ENCODE data around the gene LRRC14B. TPM values are rescaled to one million over a fixed set of nuclear protein-coding genes. Genes with fewer than 3 reads are reported as not detected.

The LRRC14B gene
- not detected for total RNA-seq

DNA sequence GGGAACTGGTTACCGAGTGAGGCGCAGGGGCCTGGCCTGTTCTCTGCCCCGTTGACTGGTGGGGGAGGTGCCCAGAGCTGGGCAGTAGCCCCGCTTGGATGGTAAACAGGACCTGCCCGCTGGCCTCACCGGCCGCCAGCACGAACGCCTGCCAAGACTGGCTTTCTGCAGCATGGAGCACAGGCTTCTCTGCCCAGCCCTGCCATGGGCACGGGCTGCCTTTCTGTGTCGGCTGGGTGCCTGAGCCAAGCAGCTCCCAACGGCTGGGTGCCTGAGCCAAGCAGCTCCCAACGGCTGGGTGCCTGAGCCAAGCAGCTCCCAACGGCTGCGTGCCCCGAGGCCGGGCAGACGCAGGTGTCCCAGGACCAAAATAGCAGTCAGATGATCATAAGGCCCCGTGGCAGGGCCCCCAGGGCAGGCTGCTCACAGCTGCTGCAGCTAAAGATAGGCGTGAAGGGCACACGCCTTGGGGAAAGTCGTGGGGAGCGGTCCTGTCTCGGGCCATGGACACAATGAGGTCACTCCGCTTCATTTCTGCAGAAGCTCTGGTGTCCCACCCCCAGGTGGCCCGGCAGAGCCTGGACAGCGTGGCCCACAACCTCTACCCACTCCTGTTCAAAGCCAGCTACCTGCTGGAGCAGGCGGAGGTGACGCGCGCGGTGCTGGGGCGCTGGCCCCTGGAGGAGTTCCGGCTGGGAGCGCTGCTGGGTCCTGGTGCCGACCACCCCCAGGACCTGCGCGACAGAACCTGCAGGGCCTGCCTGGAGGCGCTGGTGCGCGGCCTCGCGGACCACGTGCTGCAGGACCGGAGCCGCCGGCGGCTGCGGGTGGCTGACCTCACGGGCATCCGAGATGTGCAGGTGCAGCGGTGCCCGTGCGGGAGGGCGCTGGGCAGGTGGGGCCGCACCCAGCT, at the start of gene LRRC14B:
LRRC14B (plus strand) TSS at position 460 of the 913 bp plus-strand sequence; CDS start at position 504, 44 bp downstream.
- no peak for ATAC-seq
- DNase-seq (ENCODE audit: low spot score), result peak; percentile 49

DNA sequence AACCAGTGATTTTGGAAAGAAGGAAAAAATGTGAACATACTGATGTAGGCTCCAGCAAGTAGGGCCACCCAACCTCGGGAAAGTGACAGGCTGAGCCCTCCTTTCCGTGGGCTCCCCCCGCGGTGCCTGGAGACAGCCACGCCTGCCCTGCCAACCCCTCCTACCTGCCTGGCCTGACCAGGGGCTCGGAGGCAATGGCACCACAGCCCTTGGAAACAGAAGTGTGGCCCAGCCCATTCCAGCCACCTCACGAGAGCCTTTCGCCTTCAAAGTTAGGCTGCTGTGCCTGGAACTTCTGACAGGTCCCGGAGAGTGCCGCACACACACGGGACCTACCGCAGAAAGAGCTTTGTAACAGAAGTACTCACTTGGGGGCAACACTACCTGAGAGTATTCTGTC, 49.5 kb upstream of the LRRC14B start:
- no peak for DNase-seq (ENCODE audit: low spot score)
- intact Hi-C loops (cut with DNase I), result no loop called here
- no peak for ATAC-seq

More for the DNA sequence above, at the start of gene LRRC14B:
- intact Hi-C loops (cut with DNase I), result no loop called here

DNA sequence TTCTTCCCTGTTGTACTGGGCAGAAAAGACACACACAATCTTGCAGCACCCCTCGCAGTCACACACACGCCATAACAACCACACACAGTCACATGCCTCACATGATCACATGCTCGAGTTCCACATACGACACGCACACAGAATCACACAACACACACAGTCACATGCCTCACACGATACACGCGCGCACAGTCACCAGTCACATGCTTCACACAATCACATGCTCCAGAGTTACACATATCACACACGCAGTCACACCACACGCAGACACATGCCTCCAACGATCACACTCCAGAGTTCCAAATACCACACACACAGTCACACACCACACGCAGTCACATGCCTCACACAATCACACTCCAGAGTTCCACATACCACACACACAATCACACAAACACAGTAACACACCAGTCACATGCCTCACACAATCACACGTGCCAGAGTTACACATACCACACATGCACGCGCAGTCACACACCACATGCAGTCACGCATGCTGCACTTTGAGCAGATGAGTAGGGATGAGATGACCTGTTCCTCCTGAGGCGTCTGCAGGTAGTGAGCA, 49.0 kb upstream of the LRRC14B start:
- intact Hi-C loops (cut with DNase I), result no loop called here
- DNase-seq (ENCODE audit: low spot score) (no peak), ATAC-seq (no peak)

DNA sequence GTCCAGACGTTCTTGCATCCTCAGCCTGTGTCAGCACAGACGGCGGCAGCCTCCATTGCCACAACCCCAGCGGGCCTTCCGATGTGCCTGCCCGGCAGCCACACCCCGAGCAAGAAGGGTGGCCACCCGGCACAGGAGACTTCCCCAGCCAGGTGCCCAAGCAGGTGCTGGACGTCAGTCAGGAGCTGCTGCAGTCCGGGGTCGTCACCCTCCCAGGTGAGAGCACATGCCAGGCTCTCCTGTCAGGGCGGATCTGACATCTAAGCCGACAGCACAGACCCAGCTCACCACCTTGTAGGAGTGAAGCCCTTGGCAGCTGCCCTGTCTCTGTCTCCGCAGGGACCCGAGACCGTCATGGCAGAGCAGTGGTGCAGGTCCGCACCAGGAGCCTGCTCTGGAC, 48.3 kb upstream of the LRRC14B start:
- no peak for ATAC-seq
- intact Hi-C loops (cut with DNase I), result no loop called here
- no peak for DNase-seq (ENCODE audit: low spot score)

DNA sequence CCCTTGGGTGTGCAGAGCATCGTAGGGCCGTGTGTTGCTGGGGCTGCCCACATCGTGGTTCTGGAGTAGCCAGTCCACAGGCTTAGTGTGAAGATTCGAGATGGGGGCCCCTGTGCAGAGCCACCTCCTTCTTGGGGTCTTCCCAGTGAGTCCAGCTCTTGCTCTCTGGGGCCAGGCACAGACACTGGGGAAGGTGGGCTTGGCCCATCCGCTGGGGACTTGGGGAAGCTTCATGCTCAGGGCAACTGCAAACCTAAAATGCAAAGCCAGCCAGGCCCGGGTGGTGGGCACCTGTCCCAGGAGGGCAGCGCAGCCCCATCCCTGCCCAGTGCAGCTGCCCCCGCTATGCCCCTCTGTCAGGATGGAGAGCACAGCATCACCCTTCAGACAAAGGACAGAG, 46.4 kb upstream of the LRRC14B start:
- DNase-seq (ENCODE audit: low spot score), result no peak
- intact Hi-C loops (cut with DNase I), result no loop called here
- ATAC-seq, result no peak

DNA sequence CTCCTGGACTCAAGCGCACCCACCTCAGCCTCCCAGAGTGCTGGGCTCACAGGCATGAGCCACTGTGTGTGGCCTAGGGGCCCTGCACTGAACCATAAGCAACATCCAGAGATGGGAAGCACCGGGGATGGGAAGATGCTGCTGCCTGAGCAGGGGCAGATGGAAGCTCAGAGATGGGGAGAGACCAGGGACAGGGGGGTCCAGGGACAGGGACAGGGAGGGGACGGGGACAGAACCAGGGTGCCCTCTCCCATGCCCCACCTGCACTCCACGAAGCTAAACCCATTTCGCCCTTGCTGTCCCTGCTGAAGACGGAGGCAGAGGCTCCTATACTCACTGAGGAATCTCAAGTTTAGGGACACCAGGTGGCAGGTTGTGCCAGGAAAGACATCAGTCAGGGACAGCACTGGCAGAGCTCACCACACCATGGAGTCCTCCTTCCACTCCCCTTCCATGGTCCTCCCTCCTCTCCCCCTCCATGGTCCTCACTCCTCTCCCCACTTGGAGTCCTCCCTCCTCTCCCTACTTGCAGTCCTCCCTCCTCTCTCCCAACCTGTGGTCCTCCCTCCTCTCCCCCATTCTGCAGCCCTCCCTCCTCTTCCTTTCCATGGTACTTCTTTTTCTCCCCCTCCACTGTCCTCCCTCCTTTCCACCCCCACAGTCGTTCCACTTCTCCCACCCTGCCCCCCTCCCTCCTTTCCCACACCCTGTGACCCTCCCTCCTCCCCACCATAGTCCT, 45.5 kb upstream of the LRRC14B start:
- ATAC-seq (no peak), DNase-seq (ENCODE audit: low spot score) (no peak)
- intact Hi-C loops (cut with DNase I), result no loop called here

DNA sequence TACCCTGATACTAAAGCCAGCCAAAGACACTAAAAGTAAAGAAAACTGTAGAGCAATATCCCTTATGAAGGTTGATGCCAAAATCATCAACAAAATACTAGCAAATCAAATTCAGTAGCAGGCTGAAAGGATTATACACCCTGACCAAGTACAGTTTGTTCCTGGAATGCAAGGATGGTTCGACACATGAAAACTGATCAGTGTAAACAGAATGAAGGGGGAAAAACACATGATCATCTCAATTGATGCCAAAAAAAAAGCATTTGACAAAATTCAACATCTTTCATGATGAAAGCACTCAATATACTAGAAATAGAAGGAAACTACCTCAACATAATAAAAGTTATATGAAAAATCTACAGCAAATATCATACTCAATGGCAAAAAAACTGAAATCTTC, 43.5 kb upstream of the LRRC14B start:
- no peak for DNase-seq (ENCODE audit: low spot score)
- no peak for ATAC-seq
- intact Hi-C loops (cut with DNase I), result no loop called here

DNA sequence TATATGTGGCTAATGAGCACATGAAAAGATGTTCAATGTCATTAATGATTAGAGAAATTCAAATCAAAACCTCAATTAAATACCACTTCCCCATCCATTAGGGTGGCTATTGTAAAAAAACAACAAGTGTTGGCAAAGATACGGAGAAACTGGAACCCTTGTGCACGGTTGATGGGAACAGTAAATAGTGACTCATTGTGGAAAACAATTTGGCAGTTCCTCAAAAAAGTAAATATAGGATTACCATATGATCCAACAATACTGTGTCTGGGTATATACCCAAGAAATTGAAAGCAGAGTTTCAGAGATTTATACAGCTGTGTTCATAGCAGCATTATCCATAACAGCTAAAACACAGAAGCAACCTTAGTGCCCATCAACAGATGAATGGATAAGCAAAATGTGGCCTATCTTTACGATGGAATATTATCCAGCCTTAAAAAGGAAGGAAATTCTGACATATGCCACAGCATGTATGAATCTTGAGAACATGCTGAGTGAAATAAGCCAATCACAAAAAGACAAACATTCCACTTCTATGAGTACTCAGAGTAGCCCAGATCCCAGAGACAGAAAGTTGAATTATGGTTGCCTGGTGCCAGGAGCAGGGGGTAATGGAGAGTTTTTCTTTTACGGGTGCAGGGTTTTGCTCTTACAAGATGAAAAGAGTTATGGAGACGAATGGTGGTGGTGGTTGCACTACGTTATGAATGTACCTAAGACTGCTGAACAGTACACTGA, 41.4 kb upstream of the LRRC14B start:
- intact Hi-C loops (cut with DNase I), result no loop called here
- ATAC-seq (no peak), DNase-seq (ENCODE audit: low spot score) (no peak)

DNA sequence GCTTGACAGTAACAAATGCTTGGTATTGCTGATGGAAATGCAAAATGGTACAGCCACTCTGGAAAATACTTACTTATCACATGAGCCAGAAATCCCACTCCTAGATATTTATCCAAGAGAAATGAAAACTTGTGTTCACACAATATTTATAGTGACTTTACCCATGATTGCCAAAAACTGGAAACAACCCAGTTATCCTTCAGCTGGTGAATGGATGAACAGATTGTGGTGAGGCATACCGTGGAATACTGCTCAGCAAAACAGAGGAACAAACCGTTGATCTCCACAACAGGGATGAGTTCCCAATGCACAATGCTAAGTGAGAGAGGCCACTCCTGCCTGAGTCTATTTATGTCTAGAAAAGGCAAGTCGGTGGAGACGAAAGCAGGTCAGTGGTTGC, 40.5 kb upstream of the LRRC14B start:
- DNase-seq (ENCODE audit: low spot score), result no peak
- ATAC-seq, result no peak
- intact Hi-C loops (cut with DNase I), result no loop called here

DNA sequence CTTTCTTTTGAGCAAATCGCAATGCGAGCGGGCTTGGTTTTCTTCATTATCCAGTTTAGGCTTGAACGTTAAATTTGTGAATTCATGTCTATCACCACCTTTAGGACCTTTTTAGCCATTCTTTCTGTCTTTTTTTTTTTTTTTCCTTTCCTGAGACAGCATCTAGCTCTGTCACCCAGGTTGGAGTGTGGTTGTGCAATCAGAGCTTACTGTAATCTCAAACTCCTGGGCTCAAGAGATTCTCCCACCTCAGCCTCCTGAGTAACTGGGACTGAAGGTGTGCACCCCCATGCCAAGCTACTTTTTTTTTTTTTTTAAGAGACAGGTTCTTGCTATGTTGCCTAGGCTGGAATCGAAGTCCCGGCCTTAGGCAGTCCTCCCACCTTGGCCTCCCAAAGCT, 39.2 kb upstream of the LRRC14B start:
- intact Hi-C loops (cut with DNase I), result no loop called here
- ATAC-seq, result no peak
- no peak for DNase-seq (ENCODE audit: low spot score)

DNA sequence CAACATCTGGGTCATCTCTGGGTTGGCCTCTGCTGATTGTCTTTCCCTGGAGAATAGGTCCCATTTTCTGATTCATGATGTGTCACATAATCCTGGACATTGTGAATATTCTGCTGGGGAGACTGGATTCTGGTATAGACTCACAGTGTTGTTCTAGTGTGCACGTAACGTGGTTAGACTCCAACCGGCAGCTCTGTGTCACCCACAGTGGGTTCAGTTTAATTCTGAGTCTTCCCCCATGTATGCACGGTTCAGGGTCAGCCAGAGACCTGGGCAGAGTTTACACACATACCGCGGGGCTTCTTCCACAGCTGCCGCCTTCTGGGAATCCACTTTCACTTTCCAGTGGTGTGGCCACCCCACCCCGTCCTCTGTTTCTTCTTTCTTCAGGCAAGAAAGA, 38.0 kb upstream of the LRRC14B start:
- intact Hi-C loops (cut with DNase I), result no loop called here
- no peak for DNase-seq (ENCODE audit: low spot score)
- no peak for ATAC-seq

DNA sequence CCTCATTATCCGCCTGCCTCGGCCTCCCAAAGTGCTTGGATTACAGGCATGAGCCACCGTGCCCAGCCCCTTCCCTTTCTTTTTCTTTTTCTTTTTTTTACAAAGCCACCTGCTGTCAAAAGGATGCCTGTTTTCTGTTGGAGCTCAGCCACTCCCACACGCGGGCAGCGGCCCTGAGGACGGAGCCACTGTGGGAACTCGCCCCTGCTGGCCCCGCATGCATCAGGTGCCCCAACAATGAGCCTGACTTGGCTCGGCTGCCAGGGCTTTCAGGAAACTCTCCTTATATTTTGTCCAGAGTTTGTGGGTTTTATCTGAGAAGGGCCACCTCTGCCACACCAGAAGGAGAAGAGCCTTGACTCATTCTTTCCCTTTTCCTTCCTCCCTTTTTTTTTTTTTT, 37.1 kb upstream of the LRRC14B start:
- DNase-seq (ENCODE audit: low spot score) (no peak), ATAC-seq (no peak)

DNA sequence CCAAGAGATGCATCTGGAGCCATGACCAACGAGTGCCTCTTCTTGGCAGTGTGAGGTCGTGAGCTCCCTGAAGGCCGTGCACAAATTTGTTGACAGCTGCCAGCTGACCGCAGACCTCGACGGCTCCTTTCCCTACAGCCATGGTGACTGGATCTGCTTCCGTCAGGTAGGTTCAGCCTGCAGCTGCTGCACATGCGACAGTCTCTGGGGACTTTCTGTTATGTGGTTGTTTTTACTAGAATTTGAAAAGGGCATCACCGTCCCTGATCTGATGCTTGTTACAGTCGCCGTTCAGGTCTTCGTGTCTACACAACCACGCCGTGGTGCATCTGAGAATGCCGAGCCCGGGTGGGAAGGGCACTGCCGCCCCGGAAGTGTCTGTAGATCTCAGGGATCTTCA, 36.5 kb upstream of the LRRC14B start:
- intact Hi-C loops (cut with DNase I), result no loop called here
- DNase-seq (ENCODE audit: low spot score) (no peak), ATAC-seq (no peak)

More for the DNA sequence above, 37.1 kb upstream of the LRRC14B start:
- intact Hi-C loops (cut with DNase I), result no loop called here

DNA sequence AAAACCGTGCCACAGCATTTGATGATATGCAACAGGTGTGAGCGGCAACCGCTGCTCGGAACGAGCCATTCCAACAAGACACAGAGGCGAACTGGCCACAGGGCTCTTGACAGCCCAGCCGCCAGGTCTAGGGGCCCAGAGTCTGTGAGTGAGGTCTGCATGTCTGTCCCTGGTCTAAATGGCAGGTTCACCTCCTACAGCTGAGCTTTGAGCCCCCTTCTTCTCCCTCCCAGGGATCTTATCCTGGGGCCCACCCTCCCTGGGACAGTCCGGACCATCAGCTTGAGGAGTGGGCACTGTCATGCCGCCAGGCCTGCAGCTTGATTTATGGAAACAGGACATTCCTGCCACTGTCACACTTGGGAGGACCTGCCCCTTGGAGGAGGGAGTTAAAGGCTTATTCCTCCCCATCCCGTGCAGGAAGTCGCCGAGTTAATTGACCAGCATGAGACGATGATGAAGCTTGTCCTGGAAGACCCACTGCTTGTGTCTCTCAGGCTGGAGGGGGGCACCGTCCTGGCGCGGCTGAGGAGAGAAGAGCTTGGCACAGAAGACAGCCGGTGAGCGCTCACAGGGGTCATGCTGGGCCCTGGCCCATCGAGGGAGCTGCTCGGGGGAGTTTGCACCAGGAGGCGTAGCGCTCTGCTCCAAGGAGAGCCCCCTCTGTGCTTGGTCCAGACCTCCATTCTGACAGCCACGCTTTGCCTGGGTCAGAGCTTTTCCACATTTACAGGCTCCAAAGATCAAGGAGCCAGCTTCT, 35.5 kb upstream of the LRRC14B start:
- intact Hi-C loops (cut with DNase I), result no loop called here
- ATAC-seq, result no peak
- no peak for DNase-seq (ENCODE audit: low spot score)

DNA sequence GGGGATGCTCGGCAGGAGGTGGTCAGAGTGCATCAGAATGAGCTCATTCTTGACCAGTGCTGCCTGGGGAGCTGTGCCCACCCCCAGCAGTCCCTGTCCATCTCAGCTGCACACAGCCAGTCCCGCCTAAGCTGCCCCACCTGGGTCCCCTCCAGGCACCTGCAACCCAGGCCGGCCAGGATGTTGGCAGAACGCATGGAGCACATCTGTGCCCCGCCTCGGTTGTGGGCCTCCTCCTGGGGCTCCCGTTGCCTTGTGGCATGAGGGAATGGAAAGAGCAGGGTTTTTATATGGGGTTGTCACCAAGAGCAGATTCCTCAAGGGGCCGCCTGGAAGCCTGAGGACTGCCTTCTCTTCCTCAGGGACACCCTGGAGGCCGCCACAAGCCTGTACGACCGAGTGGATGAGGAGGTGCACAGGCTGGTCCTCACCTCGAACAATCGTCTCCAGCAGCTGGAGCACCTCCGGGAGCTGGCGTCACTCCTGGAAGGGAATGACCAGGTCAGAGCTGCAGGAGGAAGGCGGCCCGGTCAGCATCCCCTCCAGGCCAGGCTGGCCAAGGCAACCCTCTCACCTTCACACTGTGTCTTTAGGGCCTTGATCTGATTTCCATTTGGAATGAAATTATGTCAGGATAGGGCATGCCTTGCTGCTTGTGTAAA, 34.8 kb upstream of the LRRC14B start:
- DNase-seq (ENCODE audit: low spot score), result no peak
- intact Hi-C loops (cut with DNase I), result no loop called here
- no peak for ATAC-seq

DNA sequence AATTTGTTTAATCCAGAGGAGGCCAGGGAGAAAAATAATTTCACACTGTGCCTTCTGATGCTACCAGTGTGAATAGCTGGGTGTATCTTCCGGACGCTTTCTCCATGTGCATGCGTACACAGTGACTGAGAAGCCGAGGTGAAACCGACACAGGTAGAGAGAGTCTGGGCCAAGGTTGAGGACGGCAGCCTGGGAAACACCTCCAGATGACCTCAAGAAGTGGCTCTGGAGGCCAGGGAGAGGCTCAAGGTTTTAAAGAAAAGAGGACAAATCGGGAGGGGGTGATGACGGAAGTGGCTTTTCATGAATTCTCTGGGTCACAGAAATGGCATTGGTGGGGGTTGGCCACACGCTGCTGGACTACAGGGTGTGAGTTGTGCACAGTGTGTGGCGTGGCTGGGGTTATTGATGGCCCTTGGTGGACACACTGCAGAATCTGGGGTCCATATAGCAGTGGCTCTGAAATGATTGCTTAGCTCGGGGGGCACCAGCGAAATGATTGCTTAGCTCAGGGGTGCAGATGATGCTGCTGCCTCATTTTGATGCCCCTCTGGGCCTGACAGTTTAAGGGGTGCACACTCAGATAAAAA, 34.1 kb upstream of the LRRC14B start:
- ATAC-seq (no peak), DNase-seq (ENCODE audit: low spot score) (no peak)
- intact Hi-C loops (cut with DNase I), result no loop called here

DNA sequence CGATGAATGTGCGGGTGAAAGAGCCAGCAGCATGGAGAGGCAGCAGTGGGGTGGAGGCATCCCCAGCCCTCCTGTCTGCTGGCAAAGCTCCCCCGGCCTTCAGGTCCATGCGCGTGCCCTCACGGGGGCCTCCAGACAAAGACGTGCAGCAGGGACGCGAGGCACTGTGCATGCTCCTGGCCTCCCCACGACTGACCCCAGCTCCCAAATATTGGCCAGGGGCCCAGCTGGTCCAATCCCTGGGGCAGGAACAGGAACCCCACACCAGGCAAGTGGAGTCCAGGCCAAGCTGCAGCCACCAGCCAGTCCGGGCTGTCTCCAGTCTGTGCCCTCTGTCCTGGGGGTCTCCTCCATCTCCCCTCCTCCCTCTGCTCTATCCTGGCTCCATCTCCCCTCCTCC, 33.5 kb upstream of the LRRC14B start:
- intact Hi-C loops (cut with DNase I), result no loop called here
- ATAC-seq (no peak), DNase-seq (ENCODE audit: low spot score) (no peak)

Measured in sciatic nerve (tissue), 2 donors.